ENCODE data around the gene TMEM69.
"Not testable (repeated sequence)": the region's sequence is repeated elsewhere in the genome, so short reads cannot be mapped to it uniquely, and the experiment has no call there.

Gene TMEM69

GRCh38 chr1:45730075-45730779 lies 42.2 kb downstream of the TMEM69 start:
- in situ Hi-C loops (cut with HindIII; ENCODE audit: low sequenced_read_pairs) = no loop called here

GRCh38 chr1:45730780-45731319 lies 42.9 kb downstream of the TMEM69 start:
- in situ Hi-C loops (cut with HindIII; ENCODE audit: low sequenced_read_pairs) = no loop called here

GRCh38 chr1:45739137-45739536 lies 51.2 kb downstream of the TMEM69 start:
- in situ Hi-C loops (cut with HindIII; ENCODE audit: low sequenced_read_pairs) = no loop called here

- in situ Hi-C loops (cut with HindIII; ENCODE audit: low sequenced_read_pairs) = not testable (repeated sequence)
Observed at GRCh38 chr1:45739641-45740156, 51.7 kb downstream of the TMEM69 start.
